ENCODE data around the gene UBASH3B.

DNA sequence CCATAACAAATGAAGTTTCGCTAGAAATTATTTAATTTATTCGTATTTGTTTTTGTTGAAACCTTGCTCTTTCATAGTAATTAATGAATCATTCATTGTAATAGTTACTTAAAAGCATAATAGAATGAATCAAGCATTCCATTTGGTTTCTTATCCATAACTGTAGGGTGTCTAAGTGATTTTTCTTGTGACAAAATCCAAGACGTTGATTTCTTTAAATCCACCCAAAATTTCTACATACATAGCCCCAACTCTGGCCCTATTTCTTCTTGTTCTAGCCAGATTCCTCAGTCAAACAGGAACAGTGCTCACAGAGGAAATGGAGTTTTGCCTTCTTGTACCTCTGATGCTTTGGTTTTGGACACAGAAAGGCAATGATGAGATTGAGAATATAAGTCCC, 25.5 kb downstream of the UBASH3B start:
- TF ChIP-seq, protein P1, sequence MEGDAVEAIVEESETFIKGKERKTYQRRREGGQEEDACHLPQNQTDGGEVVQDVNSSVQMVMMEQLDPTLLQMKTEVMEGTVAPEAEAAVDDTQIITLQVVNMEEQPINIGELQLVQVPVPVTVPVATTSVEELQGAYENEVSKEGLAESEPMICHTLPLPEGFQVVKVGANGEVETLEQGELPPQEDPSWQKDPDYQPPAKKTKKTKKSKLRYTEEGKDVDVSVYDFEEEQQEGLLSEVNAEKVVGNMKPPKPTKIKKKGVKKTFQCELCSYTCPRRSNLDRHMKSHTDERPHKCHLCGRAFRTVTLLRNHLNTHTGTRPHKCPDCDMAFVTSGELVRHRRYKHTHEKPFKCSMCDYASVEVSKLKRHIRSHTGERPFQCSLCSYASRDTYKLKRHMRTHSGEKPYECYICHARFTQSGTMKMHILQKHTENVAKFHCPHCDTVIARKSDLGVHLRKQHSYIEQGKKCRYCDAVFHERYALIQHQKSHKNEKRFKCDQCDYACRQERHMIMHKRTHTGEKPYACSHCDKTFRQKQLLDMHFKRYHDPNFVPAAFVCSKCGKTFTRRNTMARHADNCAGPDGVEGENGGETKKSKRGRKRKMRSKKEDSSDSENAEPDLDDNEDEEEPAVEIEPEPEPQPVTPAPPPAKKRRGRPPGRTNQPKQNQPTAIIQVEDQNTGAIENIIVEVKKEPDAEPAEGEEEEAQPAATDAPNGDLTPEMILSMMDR (IDR thresholded peaks at IDR 0.05) = no peak
- TF ChIP-seq ZFX (IDR thresholded peaks at IDR 0.05; ENCODE audit: borderline replicate concordance) = no peak
